OCI-LY3 (cell line): ENCODE data around the gene TNKS2.

Experiments
- EZH2phosphoT487 ChIP-seq: fragments of 200-600 bp; shearing (Covaris generic); IDR thresholded peaks from 2 replicates; pipeline ENCODE4 v1.6.1; 2018; ENCODE audit warnings: antibody characterized with exemption, mixed run types, low read depth
- TF ChIP-seq, protein P1 (sequence below): fragments of 200-600, 300-600 bp; sonication (generic); IDR thresholded peaks from 2 replicates; pipeline ENCODE4 v1.5.1; 2014; ENCODE audit warnings: antibody characterized with exemption, low read length, low read depth

DNA sequence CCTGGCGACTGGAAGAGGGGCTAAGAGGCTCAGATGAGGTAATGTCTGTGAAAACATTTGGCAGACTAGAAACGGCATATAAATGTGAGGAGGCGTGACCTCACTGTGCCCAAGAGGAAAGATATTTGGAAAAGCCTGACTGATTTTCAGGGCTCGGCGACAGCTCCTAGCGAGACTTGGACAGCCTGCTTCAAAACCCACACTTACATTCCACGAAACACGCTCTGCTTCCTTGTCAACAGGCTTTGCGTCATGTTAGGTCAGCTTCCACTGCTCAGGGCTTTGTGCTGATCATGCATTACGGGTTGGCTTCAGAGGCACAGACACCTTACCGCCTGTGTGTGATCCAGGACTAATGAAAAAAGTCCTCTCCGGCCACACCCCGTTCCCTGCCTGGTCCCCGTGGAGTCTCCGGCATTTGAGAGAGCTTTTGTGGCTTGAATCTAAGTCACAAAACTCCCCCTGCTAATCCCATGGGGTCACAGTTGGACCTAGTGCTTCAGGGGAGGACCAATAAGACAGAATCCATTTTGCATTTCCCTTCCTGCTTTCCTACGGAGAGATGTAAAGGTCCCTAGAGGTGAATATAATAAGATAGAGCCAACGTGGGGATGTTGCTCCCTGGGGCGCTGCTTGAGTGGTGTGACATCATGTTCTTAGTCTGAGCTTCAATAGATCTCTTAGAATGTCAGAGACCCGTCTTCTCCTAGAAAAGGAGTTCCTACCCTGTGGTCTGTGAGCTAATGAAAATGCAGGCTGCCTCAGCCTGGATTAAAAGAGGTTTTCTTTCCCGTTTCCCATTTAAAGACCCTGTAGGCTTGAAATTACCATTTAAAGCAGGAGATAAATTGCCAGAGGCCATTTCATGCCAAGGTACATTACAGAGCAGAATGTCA is 85.6 kb downstream of the TNKS2 start:
- TF ChIP-seq, protein P1, sequence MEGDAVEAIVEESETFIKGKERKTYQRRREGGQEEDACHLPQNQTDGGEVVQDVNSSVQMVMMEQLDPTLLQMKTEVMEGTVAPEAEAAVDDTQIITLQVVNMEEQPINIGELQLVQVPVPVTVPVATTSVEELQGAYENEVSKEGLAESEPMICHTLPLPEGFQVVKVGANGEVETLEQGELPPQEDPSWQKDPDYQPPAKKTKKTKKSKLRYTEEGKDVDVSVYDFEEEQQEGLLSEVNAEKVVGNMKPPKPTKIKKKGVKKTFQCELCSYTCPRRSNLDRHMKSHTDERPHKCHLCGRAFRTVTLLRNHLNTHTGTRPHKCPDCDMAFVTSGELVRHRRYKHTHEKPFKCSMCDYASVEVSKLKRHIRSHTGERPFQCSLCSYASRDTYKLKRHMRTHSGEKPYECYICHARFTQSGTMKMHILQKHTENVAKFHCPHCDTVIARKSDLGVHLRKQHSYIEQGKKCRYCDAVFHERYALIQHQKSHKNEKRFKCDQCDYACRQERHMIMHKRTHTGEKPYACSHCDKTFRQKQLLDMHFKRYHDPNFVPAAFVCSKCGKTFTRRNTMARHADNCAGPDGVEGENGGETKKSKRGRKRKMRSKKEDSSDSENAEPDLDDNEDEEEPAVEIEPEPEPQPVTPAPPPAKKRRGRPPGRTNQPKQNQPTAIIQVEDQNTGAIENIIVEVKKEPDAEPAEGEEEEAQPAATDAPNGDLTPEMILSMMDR, result no peak
- no peak for TF ChIP-seq EZH2phosphoT487
